Mucosa of gallbladder (tissue), 1 donor: ENCODE data around the gene INPP5A. TPM values are rescaled to one million over a fixed set of nuclear protein-coding genes. Genes with fewer than 3 reads are reported as not detected.

Experiments used
- total RNA-seq: library from RNA; stranded (reverse); gene quantifications from one replicate; pipeline ENCODE4 v1.2.1, GENCODE V29; 2021
- donor health status: DM: no; HTN: no; CAD: no.

The INPP5A gene
- total RNA-seq, 1 donor from 2014 or later, result 44.4 TPM

Other genes starting within 250 kb of the INPP5A start
- gene STK32C, start 229.8 kb upstream of the INPP5A start, total RNA-seq, result 23.8 TPM
- gene LRRC27, start 205.6 kb upstream of the INPP5A start, total RNA-seq, result 12.4 TPM
- gene PWWP2B, start 140.6 kb upstream of the INPP5A start, total RNA-seq, result 52.9 TPM
- gene NKX6-2, start 248.4 kb downstream of the INPP5A start, total RNA-seq, result not detected